ENCODE results near the gene CAMK2D.
"Not testable (repeated sequence)": the region's sequence is repeated elsewhere in the genome, so short reads cannot be mapped to it uniquely, and the experiment has no call there.

CAMK2D gene

DNA sequence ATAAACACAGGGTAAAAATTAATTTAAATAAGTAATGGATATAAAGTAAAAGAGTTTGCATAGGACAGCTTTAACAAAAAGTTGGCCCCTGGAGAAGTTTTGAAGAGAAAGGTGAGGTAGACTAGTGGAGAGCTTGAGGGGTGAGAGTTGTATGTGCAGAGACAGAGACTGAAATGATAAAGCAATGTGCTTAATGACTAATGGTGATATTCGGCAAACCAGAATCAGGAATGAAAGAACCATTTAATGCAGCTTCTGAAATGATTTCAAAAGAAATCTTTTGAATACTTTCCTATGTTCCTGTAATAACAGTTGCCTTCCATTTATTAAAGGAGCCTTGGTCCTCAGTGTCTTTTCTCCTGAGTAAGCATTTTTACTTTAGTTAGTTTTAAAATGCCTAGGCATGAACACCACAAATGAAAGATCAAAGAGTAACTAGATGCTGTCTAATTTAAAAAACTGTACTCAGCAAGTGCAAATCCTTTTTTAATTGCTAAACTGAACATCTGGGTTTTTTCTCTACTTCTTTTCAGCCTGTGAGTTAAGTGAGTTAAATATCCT, 28.5 kb downstream of the CAMK2D start:
- DNase-seq: no peak

DNA sequence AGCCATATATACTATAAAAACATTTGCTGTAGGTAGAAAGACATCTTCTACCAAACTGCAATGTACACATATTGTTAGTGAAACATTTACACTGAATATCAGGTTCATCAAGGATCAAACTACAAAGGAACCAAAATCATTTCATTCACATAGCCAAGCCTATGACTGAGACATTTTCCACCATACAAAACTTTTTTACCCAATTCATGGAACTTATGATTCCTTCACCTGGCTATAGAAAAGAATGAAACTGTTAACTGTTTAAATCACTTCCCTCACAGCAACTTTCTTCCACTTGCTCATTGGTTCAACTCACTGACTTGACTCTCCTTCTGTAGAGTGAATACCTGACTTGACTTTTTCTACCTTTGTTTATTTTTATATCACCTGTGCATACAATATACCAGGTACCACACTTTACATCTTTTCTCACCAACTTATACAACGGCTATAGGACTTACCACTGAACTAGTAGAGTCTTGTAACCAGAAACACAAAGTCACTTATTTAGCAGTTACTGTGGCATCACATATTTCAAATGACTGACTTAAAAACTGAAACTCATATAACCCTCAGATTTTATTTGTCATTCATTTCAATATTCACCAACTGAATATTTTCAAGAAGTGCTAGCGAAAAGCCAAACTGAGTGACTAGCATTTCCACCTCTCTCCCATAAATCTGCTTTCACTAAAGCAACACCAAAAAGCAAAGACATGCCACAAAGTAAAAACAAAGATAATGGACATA, 30.9 kb downstream of the CAMK2D start:
- DNase-seq: no peak

- no peak for DNase-seq
Measured at GRCh38 chr4:113727802-113728201, 33.7 kb downstream of the CAMK2D start.

DNA sequence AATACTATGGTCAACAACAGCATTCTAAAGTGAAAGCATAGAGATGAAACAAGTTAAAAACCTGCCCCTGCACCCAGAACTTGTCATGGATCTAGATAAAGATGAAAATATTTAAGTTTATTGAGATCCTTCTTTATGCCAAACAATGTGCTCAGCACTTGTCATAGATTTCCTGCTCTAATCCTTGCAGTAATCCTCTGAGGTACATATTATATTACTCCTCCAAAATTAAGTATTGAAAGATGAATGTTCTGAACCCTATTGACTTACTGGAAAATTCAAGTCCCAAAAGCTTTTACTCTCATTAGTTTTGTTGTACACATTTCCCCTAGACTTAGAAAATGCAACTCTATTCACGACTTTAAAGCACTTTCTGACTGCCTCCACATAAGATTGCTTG, 35.6 kb downstream of the CAMK2D start:
- DNase-seq: no peak

GRCh38 chr4:113718252-113718651, 43.3 kb downstream of the CAMK2D start:
- DNase-seq: no peak

- no peak for DNase-seq
Measured at GRCh38 chr4:113711883-113712662, 49.5 kb downstream of the CAMK2D start.

DNA sequence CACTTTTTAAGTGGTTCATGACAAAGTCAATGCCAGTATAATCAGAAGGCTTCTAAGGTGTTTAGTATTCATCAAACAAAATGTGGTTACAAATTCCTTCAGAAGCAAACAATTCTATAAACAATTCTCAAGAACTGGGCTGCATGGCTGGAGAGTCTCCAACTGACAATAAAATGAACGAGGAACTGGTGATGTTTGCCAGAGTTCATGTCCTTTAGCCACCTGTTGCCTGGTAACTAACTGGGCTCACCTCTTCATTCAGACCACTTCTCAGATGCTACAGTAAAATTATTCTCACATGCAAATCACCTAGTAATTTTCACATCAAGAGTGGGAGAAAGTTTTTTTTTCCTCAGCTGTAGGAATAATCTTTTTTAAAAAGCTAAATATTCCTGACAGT, 53.3 kb downstream of the CAMK2D start:
- no peak for DNase-seq

- no peak for DNase-seq
Measured at GRCh38 chr4:113707048-113707447, 54.5 kb downstream of the CAMK2D start.

- DNase-seq: not testable (repeated sequence)
Measured at GRCh38 chr4:113705097-113705496, 56.4 kb downstream of the CAMK2D start.

- DNase-seq: not testable (repeated sequence)
Measured at GRCh38 chr4:113702596-113702995, 58.9 kb downstream of the CAMK2D start.

DNA sequence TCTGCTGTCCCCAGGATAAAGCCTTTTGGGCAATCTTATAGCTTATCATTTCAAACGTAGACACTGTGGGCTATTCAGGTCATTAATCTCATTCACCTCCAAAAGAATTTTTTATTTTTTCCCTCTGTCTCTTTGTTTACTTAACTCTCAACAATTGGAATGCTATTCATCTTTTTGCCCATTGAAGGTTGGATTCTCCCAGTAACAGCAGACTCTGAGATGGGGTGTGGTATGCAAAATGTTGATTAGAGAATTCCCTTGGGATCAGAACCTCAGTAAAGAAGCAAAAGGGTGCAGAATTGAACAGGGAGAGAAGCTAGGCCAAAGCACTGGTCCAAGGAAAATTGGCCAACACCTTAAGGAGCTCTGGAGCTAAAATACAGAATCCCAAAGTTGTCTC, 60.4 kb downstream of the CAMK2D start:
- DNase-seq: no peak

DNA sequence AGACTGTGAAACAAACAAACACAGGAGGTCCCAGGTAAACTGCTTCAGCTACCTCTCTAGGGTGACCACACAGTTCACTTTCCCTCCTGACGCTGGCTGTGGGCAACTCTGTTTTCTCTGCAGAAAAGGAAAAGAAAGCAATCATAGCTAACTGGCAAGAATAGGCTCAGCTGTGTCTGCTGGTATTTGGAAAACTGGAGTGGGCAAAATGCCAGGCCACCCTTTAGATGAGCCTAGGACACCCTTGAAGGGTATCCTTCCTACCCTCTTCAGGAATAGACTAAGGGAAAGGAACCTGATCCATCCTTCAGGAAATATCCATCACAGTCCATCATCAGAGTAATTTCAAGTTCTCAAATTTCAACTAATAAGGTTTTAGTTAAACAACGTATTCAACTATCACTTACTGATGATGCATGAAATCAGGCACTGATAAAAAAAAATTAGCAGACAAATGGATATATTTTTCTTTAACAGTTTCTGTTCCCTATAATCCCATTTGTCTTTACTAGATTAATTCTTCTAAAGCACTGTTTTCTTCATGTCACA, 60.9 kb downstream of the CAMK2D start:
- DNase-seq: no peak

DNA sequence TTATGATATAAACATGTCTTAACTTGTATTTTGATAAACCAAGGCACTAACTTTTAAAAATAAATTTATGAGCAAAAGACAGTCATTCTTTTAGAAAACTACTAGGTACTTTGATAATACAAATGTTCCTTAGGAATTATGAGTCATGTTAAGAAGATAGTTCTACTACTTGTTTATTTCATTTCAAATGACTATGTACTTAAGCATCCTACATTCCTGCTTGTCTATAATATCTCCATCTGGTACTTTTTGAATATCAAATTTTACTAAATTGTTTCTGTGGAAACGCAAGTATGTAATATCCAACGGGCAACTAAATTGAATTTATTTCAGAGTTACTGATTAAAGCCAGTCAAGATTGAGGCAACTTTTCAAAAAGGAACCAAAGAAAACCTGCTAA, 61.8 kb downstream of the CAMK2D start:
- DNase-seq: no peak

- DNase-seq: no peak
Measured at GRCh38 chr4:113697429-113697828, 64.1 kb downstream of the CAMK2D start.

DNA sequence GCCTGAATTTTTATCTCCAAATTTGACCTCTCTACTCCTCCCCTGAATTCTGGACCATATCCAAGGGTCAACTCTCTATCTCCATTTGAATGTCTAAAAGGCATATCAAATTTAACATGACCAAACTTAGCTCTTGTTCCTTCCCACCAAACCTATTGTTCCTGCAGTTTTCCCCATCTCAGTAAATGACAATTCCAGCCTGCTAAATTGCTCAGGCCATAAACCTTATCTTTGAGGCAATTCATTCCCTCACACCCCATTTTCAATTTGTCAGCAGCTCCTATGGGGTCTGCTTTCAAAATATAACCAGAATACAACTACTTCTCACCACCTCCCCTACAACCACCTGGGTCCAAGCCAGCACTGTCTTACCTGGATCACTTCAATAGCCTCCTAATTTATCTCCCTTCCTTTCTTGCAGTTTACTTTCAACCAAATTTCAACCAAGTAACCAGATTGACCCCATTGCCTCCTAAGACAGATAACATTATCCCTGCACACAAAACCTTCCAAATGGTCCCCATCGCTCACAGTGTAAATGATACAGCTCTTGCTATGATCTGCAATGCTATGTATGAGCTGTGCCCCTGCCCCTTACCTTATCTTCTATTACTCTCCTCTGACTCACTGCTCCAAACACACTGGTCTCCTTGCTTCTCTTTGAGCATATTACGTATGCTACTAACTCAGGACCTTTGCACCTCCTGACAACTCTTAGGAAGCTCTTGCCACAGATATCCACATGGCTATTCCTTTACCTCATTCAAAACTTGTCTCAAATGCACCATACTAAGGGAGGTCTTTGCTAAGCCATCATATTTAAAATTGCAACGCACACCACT, 66.0 kb downstream of the CAMK2D start:
- no peak for DNase-seq

DNA sequence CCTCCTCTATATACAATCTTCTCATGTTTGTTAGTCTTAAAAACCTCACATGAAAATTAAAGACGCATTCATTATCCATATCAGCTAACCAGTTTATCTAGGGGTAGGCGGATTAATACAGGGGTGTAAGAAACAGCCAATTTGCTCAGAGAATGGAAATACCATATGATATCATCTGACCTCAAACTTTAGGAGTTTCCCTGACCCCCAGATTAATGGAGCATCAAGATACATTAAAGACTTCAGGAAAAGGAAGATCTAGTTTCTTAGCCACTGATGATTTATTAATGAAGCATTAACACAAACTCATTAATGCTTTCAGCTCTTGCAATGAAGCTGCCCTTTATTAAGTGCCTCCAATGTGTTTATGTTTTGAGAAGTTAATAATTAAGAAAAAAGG, 67.5 kb downstream of the CAMK2D start:
- no peak for DNase-seq

GRCh38 chr4:113692809-113693411, 68.6 kb downstream of the CAMK2D start:
- DNase-seq: no peak

GRCh38 chr4:113691676-113692075, 69.9 kb downstream of the CAMK2D start:
- no peak for DNase-seq

DNA sequence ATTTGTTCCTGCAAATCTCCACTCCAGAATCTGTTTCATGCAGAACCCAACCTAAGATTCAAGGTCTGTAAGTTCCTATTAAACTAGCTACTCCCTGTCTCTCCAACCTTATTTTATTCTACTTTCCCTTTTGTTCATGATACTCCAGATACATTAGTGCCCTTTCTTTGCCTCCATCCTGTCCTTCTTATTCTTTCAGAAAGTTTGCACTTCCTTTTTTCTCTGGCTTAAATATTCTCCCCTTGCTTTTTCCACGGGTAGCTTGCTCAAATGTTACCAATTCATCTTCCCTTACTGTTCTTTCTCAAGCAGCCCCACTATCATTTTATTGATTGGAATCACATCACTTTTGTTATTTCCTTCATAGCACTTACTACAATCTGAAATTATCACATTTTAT, 72.1 kb downstream of the CAMK2D start:
- no peak for DNase-seq

DNA sequence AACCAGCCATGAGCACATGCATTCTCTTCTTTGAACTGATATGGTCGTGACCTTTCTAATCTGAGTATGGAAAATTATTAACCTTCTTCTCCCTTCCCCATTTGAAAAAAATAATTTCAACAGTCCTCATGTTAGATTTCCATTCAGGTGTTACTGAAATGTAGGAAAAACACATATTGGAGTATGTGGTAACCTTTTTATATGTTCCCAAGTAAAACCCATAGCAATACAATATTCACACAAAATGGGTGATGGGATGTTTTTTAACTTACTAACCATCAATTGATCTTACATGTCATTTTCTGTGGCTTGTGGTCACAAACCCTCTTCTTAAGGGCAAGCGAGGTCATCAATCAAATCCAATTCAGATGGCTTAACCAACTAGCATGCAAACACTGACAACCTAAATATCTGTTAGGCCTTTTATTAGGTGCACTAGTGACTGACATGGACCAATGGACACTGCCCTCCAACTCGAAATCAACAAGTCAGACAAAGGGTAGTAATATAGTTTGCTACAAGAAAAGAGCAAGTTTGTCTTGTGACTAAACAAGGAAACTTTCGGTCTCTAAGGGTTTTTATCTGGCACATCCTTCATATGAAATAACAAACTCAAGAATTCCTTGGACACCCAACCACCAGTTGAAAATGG, 74.3 kb downstream of the CAMK2D start:
- no peak for DNase-seq

GRCh38 chr4:113685157-113685556, 76.4 kb downstream of the CAMK2D start:
- not testable (repeated sequence) for DNase-seq

Measured in right kidney (tissue), 1 donor.